HepG2 (cell line): ENCODE measurements around the gene GALP. TPM values are rescaled to one million over a fixed set of nuclear protein-coding genes. Genes with fewer than 3 reads are reported as not detected.
A peak's percentile ranks its signal among the peaks of the same experiment; 100 is the strongest.

Experiments used
- ATAC-seq: fragments of 200-7000 bp; cut with Tn5 transposase; 3 replicates; pipeline ENCODE4 v1.9.1; 2020; ENCODE audit warnings: mild to moderate bottlenecking, moderate library complexity
- BruUV-seq: library from RNA; stranded (reverse); fragments of 400-500 nt; replicated peaks from 2 replicates; lab custom pipeline; 2021; lab: Mats Ljungman, UMichigan
- CTCF ChIA-PET: fragments of 300-600 bp; formaldehyde crosslinking; extraction: SDS; loops from one replicate; lab custom pipeline; 2021; ENCODE audit warnings: low total read pairs, inconsistent platforms, low intra/inter-chr PET ratio; lab: Yijun Ruan, JAX
- POLR2A ChIA-PET: fragments of 350-600 bp; sonication (Branson Sonifier 250); formaldehyde crosslinking; loops from one replicate; lab custom pipeline; 2020; ENCODE audit warnings: antibody characterized with exemption, inconsistent platforms; lab: Yijun Ruan, JAX
- DNase-seq: peaks from one replicate; pipeline ENCODE4 v3.0.0-alpha.2; 2015; ENCODE audit warnings: low spot score
- FAIRE-seq: peaks from 3 replicates; lab custom pipeline; 2011; peaks lifted over from hg19 to GRCh38; lab: Jason Lieb, UNC
- H2AFZ ChIP-seq: one replicate; pipeline ENCODE4 v1.6.1; 2011; ENCODE audit warnings: low read length, inconsistent platforms
- H3K27ac ChIP-seq: fragments of 300-600 bp; 3 replicates; pipeline ENCODE4 v1.8.0; 2011; ENCODE audit warnings: mixed run types, mild to moderate bottlenecking, mixed read lengths, low read length, inconsistent platforms; ENCODE audit not compliant: insufficient read depth; ENCODE audit errors: extremely low read length
- H3K27me3 ChIP-seq, 2 experiments: fragments of 200-600 bp in 1 of 2; 2 replicates in 1 of 2; 3 replicates in 1 of 2; pipeline versions ENCODE4 v1.6.0 to v1.8.0; 2011; ENCODE audit warnings: low read length in 2 of 2, mild to moderate bottlenecking in 2 of 2, moderate library complexity in 2 of 2, inconsistent platforms in 1 of 2; ENCODE audit not compliant: insufficient read depth in 2 of 2, control insufficient read depth in 1 of 2
- H3K36me3 ChIP-seq, 2 experiments: fragments of 200-600 bp in 1 of 2; replicated peaks in 1 of 2; 2 replicates in 1 of 2; 3 replicates in 1 of 2; pipeline versions ENCODE4 v1.5.1 to v1.8.0; 2011; ENCODE audit warnings: low read length in 2 of 2, inconsistent platforms in 1 of 2; ENCODE audit not compliant: insufficient read depth in 2 of 2, control insufficient read depth in 1 of 2
- H3K4me1 ChIP-seq: 2 replicates; pipeline ENCODE4 v1.5.1; 2012; ENCODE audit warnings: low read length, inconsistent platforms; ENCODE audit not compliant: insufficient read depth
- H3K4me2 ChIP-seq: 2 replicates; pipeline ENCODE4 v1.6.0; 2011; ENCODE audit warnings: low read depth, low read length, inconsistent platforms
- H3K4me3 ChIP-seq, 3 experiments: fragments of 200-600 bp in 1 of 3; sonication (generic), shearing (Covaris generic) in 1 of 3; replicated peaks in 1 of 3; 2 replicates each; pipeline ENCODE4 v1.5.1; 2011 to 2016; ENCODE audit warnings: low read length in 3 of 3, inconsistent platforms in 2 of 3, low read depth in 2 of 3, mild to moderate bottlenecking in 2 of 3, control low read depth in 1 of 3, mixed read lengths in 1 of 3; ENCODE audit not compliant: insufficient read depth in 1 of 3
- H3K79me2 ChIP-seq: one replicate; pipeline ENCODE4 v1.6.1; 2011; ENCODE audit warnings: low read length, inconsistent platforms; ENCODE audit not compliant: insufficient read depth
- H3K9ac ChIP-seq: 2 replicates; pipeline ENCODE4 v1.6.0; 2011; ENCODE audit warnings: mild to moderate bottlenecking, low read depth, low read length, inconsistent platforms; ENCODE audit not compliant: insufficient read depth
- H3K9me3 ChIP-seq: 2 replicates; pipeline ENCODE4 v1.5.1; 2012; ENCODE audit warnings: mild to moderate bottlenecking, low read length
- H4K20me1 ChIP-seq: 2 replicates; pipeline ENCODE4 v1.6.0; 2011; ENCODE audit warnings: inconsistent platforms, mild to moderate bottlenecking, low read length, moderate library complexity; ENCODE audit not compliant: insufficient read depth
- MAZ ChIP-seq, 2 experiments: sonication (generic) in 1 of 2; formaldehyde crosslinking in 1 of 2; IDR thresholded peaks; 2 replicates each; pipeline versions ENCODE4 v1.5.0 to v1.6.1; 2012 to 2020; ENCODE audit warnings: low read depth in 2 of 2, mild to moderate bottlenecking in 2 of 2, borderline replicate concordance in 1 of 2, improper control_type of control experiment in 1 of 2, low read length in 1 of 2, missing genetic modification reagents in 1 of 2, moderate library complexity in 1 of 2
- POLR2A ChIP-seq, 2 experiments: IDR thresholded peaks; 2 replicates each; pipeline ENCODE4 v1.6.1; 2011; ENCODE audit warnings: low read depth in 2 of 2, low read length in 2 of 2, mild to moderate bottlenecking in 1 of 2, moderate library complexity in 1 of 2; ENCODE audit not compliant: insufficient read depth in 1 of 2
- ZNF574 ChIP-seq: sonication (generic); formaldehyde crosslinking; IDR thresholded peaks from 2 replicates; pipeline ENCODE4 v1.4.0; 2020; ENCODE audit warnings: missing genetic modification reagents
- ZNF670 ChIP-seq: sonication (generic); formaldehyde crosslinking; IDR thresholded peaks from 2 replicates; pipeline ENCODE4 v1.8.0; 2022; ENCODE audit warnings: mild to moderate bottlenecking, missing genetic modification reagents, borderline replicate concordance
- WGBS: methylation state at CpG from one replicate; pipeline ENCODE4 v1.1.6; 2017; ENCODE audit warnings: low lambda C conversion rate; 5-methylcytosine and 5-hydroxymethylcytosine counted together
- in situ Hi-C: cut with HindIII; loops from 2 replicates; pipeline ENCODE4 v1.10.0; 2017; ENCODE audit warnings: low pct_unique_long_range_greater_than_20kb; ENCODE audit not compliant: extremely low pct_ligation_motif_present
- intact Hi-C: fragments of 100-400 bp; cut with micrococcal nuclease; formaldehyde crosslinking; loops from one replicate; pipeline ENCODE4 v1.10.0; 2022; ENCODE audit not compliant: unreplicated experiment
- polyA plus RNA-seq, 8 experiments: library from polyadenylated mRNA; depleted of rRNA in 3 of 8; stranded (reverse) in 7 of 8; unstranded in 1 of 8; fragments of >200 nt; fragmentation: Illumina TruSeq in 4 of 8; extraction: Trizol in 4 of 8; gene quantifications; 2 replicates each; pipeline versions ENCODE4 v1.2.1 to v1.2.3, GENCODE V29; 2011 to 2016; ENCODE audit warnings: low read depth in 4 of 8, missing spikeins in 1 of 8, mixed read lengths in 1 of 8; ENCODE audit not compliant: insufficient read depth in 1 of 8
- total RNA-seq, 5 experiments: library from RNA; depleted of rRNA; stranded (reverse); fragments of >200 nt; fragmentation: Illumina TruSeq; extraction: Trizol; gene quantifications; 2 replicates each; pipeline ENCODE4 v1.2.3, GENCODE V29; 2016; ENCODE audit warnings: low read depth in 1 of 5
- TF ChIP-seq, protein P1 (sequence below): sonication (generic); formaldehyde crosslinking; IDR thresholded peaks from 2 replicates; pipeline ENCODE4 v1.5.0; 2020; ENCODE audit warnings: mild to moderate bottlenecking, missing genetic modification reagents

Gene GALP
- total and polyA plus RNA-seq, 2 of the 13 experiments (the other 11 are each of a cell fraction or from before 2014, with no cell fraction given) = not detected

GRCh38 chr19:56144376-56144775 lies 31.4 kb upstream of the GALP start:
- peaks cover 5% of the 10 kb centered on the region; the same call in 1 of the 2 replicates for H4K20me1 ChIP-seq
- intact Hi-C loops = no loop called here
- in situ Hi-C loops = no loop called here
- H3K4me1 ChIP-seq = peaks cover 54% of the 10 kb centered on the region
- WGBS = 95% methylated on average over 6 of the region's 6 CpGs
- CTCF ChIA-PET = no interaction called here
- FAIRE-seq (no peak), ATAC-seq (no peak), DNase-seq (no peak)
- H3K9me3 ChIP-seq = no peaks in the 10 kb centered on the region
- no peaks in the 10 kb centered on the region; a peak in 1 of 5 replicates for H3K27me3 ChIP-seq
- TF ChIP-seq MAZ (IDR thresholded peaks at IDR 0.05; ENCODE audit: borderline replicate concordance, low read depth, low read length) (no peak), MAZ (CRISPR knock-in tag; IDR thresholded peaks at IDR 0.05; ENCODE audit: low read depth) (no peak), ZNF574 (CRISPR knock-in tag) (0 out of 2 replicates have a peak, but pooled peaks have one; percentile 22), ZNF670 (CRISPR knock-in tag) (no peak), POLR2A (IDR thresholded peaks at IDR 0.05; ENCODE audit: insufficient read depth in 1 of 2, low read depth in 2 of 2, low read length in 2 of 2) (0 out of 4 replicates have a peak, but pooled peaks of 1 of the 2 experiments have one; percentile 18)
- TF ChIP-seq, protein P1, sequence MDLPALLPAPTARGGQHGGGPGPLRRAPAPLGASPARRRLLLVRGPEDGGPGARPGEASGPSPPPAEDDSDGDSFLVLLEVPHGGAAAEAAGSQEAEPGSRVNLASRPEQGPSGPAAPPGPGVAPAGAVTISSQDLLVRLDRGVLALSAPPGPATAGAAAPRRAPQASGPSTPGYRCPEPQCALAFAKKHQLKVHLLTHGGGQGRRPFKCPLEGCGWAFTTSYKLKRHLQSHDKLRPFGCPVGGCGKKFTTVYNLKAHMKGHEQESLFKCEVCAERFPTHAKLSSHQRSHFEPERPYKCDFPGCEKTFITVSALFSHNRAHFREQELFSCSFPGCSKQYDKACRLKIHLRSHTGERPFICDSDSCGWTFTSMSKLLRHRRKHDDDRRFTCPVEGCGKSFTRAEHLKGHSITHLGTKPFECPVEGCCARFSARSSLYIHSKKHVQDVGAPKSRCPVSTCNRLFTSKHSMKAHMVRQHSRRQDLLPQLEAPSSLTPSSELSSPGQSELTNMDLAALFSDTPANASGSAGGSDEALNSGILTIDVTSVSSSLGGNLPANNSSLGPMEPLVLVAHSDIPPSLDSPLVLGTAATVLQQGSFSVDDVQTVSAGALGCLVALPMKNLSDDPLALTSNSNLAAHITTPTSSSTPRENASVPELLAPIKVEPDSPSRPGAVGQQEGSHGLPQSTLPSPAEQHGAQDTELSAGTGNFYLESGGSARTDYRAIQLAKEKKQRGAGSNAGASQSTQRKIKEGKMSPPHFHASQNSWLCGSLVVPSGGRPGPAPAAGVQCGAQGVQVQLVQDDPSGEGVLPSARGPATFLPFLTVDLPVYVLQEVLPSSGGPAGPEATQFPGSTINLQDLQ (CRISPR knock-in tag) = no peak
- H3K9ac ChIP-seq = peak overlapping the region; percentile 98; the same call in 1 of the 2 replicates
- H3K36me3 ChIP-seq = peaks cover 8 to 25% of the 10 kb centered on the region in 2 experiments; a peak in 4 of 5 replicates
- H3K27ac ChIP-seq = peak overlapping the region; percentile 100
- H3K4me2 ChIP-seq = no peak overlapping the region
- no peak overlapping the region for H2AFZ ChIP-seq
- H3K79me2 ChIP-seq = peaks cover 40% of the 10 kb centered on the region
- no TSS peak for BruUV-seq
- POLR2A ChIA-PET = interaction anchor here (2.4 to 4.9 kb wide), 2 partner anchors 9 to 23 kb away, joined by 7 to 52 read pairs; partner anchors contain the start of gene ZNF787
- no peak overlapping the region for H3K4me3 ChIP-seq
